Right atrium auricular region (tissue), 2 donors: ENCODE data around the gene SPATA25. TPM values are rescaled to one million over a fixed set of nuclear protein-coding genes. Genes with fewer than 3 reads are reported as not detected.

ENCODE experiments used
- DNase-seq: peaks from one replicate; pipeline ENCODE4 v3.0.0-alpha.2; 2019; ENCODE audit warnings: low spot score
- H3K27ac ChIP-seq, 2 donors: fragments of 200-600 bp; sonication (generic); 1 replicate in 1 of 2; 2 replicates in 1 of 2; pipeline ENCODE4 v1.5.1; 2016 to 2019
- H3K27me3 ChIP-seq, 2 donors: fragments of 200-600 bp; sonication (generic); one replicate each; pipeline versions ENCODE4 v1.5.1 to v1.6.0; 2017 to 2019
- H3K36me3 ChIP-seq: fragments of 200-600 bp; sonication (generic); one replicate; pipeline ENCODE4 v1.5.1; 2016
- H3K4me1 ChIP-seq, 2 donors: fragments of 200-600 bp; sonication (generic); one replicate each; pipeline versions ENCODE4 v1.5.1 to v1.6.0; 2017 to 2019
- H3K4me3 ChIP-seq, 2 donors: fragments of 200-600 bp; sonication (generic); 1 replicate in 1 of 2; 2 replicates in 1 of 2; pipeline ENCODE4 v1.5.1; 2017 to 2019; ENCODE audit warnings: mild to moderate bottlenecking in 1 of 2, moderate library complexity in 1 of 2
- H3K9me3 ChIP-seq, 2 donors: fragments of 200-600 bp; sonication (generic); one replicate each; pipeline ENCODE4 v1.5.1; 2019
- CTCF ChIP-seq, 2 donors: fragments of 200-600 bp; sonication (generic); IDR thresholded peaks; one replicate each; pipeline ENCODE4 v1.5.1; 2019; ENCODE audit warnings: antibody characterized with exemption in 2 of 2
- total RNA-seq, 2 donors: library from RNA; depleted of rRNA; stranded (reverse); fragments of >200 nt; gene quantifications; one replicate each; pipeline ENCODE4 v1.1.0, GENCODE V29; 2016

The SPATA25 gene
- total RNA-seq, 2 donors from 2014 or later, result 1.1 to 1.4 TPM

- Histone ChIP-seq H3K36me3 (peaks cover 60% of the 10 kb centered on the region), H3K4me1 (peaks cover 0 to 29% of the 10 kb centered on the region in 2 donors), H3K27me3 (no peaks in the 10 kb centered on the region), H3K9me3 (no peaks in the 10 kb centered on the region), H3K4me3 (no peak overlapping the region), H3K27ac (peak overlapping the region; percentile 29 to 57)
- DNase-seq, result no peak
- no peak for TF ChIP-seq CTCF (IDR thresholded peaks at IDR 0.05)
Observed at GRCh38 chr20:45842169-45842812, 45.1 kb downstream of the SPATA25 start.

GRCh38 chr20:45841407-45842129, 45.9 kb downstream of the SPATA25 start:
- H3K4me1 ChIP-seq, result peaks cover 0 to 36% of the 10 kb centered on the region in 2 donors
- H3K36me3 ChIP-seq, result peaks cover 52% of the 10 kb centered on the region
- H3K4me3 ChIP-seq, result no peak overlapping the region

GRCh38 chr20:45840700-45841198, 46.7 kb downstream of the SPATA25 start:
- no peak for TF ChIP-seq CTCF (IDR thresholded peaks at IDR 0.05)
- no peaks in the 10 kb centered on the region for H3K9me3 ChIP-seq
- no peak overlapping the region for H3K4me3 ChIP-seq
- H3K27ac ChIP-seq, result peak overlapping the region in 1 of 2 donors; percentile 33
- no peak for DNase-seq
- H3K4me1 ChIP-seq, result peaks cover 0 to 42% of the 10 kb centered on the region in 2 donors
- peaks cover 44% of the 10 kb centered on the region for H3K36me3 ChIP-seq
- no peaks in the 10 kb centered on the region for H3K27me3 ChIP-seq

More at GRCh38 chr20:45841407-45842129, 45.9 kb downstream of the SPATA25 start:
- Histone ChIP-seq H3K9me3 (no peaks in the 10 kb centered on the region), H3K27ac (peak overlapping the region; percentile 33 to 57), H3K27me3 (no peaks in the 10 kb centered on the region)
- TF ChIP-seq CTCF (IDR thresholded peaks at IDR 0.05), result no peak
- no peak for DNase-seq

- Histone ChIP-seq H3K4me1 (peaks cover 0 to 49% of the 10 kb centered on the region in 2 donors), H3K27me3 (no peaks in the 10 kb centered on the region), H3K9me3 (no peaks in the 10 kb centered on the region), H3K36me3 (peaks cover 18% of the 10 kb centered on the region), H3K4me3 (no peak overlapping the region), H3K27ac (peak overlapping the region; percentile 51 to 99)
- TF ChIP-seq CTCF (IDR thresholded peaks at IDR 0.05), result no peak
- no peak for DNase-seq
Observed at GRCh38 chr20:45836841-45837240, 50.6 kb downstream of the SPATA25 start.

Other genes starting within 250 kb of the SPATA25 start
- not detected for gene WFDC11, start 217.4 kb downstream of the SPATA25 start, total RNA-seq
- gene WFDC13, start 185.6 kb downstream of the SPATA25 start, total RNA-seq, result not detected
- gene WFDC10B, start 182.6 kb downstream of the SPATA25 start, total RNA-seq, result not detected
- not detected for gene SPINT4, start 165.3 kb downstream of the SPATA25 start, total RNA-seq
- under 1 TPM in 1 of 2 donors, not detected in 1; 0.75 TPM for gene WFDC3, start 95.7 kb downstream of the SPATA25 start, total RNA-seq
- 10 to 100 TPM; 13.2 to 21.6 TPM for gene DNTTIP1, start 95.7 kb downstream of the SPATA25 start, total RNA-seq
- 1 to 10 TPM; 1.4 to 4.9 TPM for gene UBE2C, start 75.0 kb downstream of the SPATA25 start, total RNA-seq
- under 1 TPM in 1 of 2 donors, not detected in 1; 0.51 TPM for gene TNNC2, start 60.3 kb downstream of the SPATA25 start, total RNA-seq
- gene SNX21, start 53.8 kb downstream of the SPATA25 start, total RNA-seq, result 10 to 100 TPM; 43.5 to 54.7 TPM
- 10 to 100 TPM; 39.9 to 40.9 TPM for gene ACOT8, start 30.2 kb downstream of the SPATA25 start, total RNA-seq
- 1 to 10 TPM; 2.4 to 3.7 TPM for gene ZSWIM3, start 30.0 kb downstream of the SPATA25 start, total RNA-seq
- gene ZSWIM1, start 6.4 kb downstream of the SPATA25 start, total RNA-seq, result 10 to 100 TPM in 1 of 2 donors, 1 to 10 TPM in 1; 9.8 to 13.8 TPM
- 1 to 10 TPM; 8.7 to 8.8 TPM for gene NEURL2, start 3.6 kb upstream of the SPATA25 start, total RNA-seq
- 100 to 1,000 TPM in 1 of 2 donors, 10 to 100 TPM in 1; 83.8 to 116 TPM for gene CTSA, start 3.7 kb upstream of the SPATA25 start, total RNA-seq
- 100 to 1,000 TPM in 1 of 2 donors, 10 to 100 TPM in 1; 53.6 to 221 TPM for gene PLTP, start 24.5 kb upstream of the SPATA25 start, total RNA-seq
- gene PCIF1, start 47.1 kb upstream of the SPATA25 start, total RNA-seq, result 10 to 100 TPM; 21.1 to 39.8 TPM
- 10 to 100 TPM in 1 of 2 donors, 1 to 10 TPM in 1; 6.6 to 12.1 TPM for gene ZNF335, start 84.6 kb upstream of the SPATA25 start, total RNA-seq
- 1 to 10 TPM in 1 of 2 donors, under 1 TPM in 1; 0.82 to 1.8 TPM for gene MMP9, start 121.3 kb upstream of the SPATA25 start, total RNA-seq
- not detected for gene SLC12A5, start 141.6 kb upstream of the SPATA25 start, total RNA-seq
- 10 to 100 TPM; 17.8 to 23.3 TPM for gene NCOA5, start 202.3 kb upstream of the SPATA25 start, total RNA-seq
- 10 to 100 TPM in 1 of 2 donors, 1 to 10 TPM in 1; 9.6 to 14.9 TPM for gene CD40, start 230.7 kb upstream of the SPATA25 start, total RNA-seq